Mucosa of descending colon (tissue), 3 donors: Measurements from ENCODE around the gene ASTN2. TPM values are rescaled to one million over a fixed set of nuclear protein-coding genes. Genes with fewer than 3 reads are reported as not detected.

Experiments used
- ATAC-seq: fragments of 200-7000 bp; cut with Tn5 transposase; one replicate; pipeline ENCODE4 v1.9.1; 2020; ENCODE audit warnings: mild to moderate bottlenecking, moderate library complexity
- DNase-seq, 3 donors: peaks; one replicate each; pipeline ENCODE4 v3.0.0-alpha.2; 2020
- H3K36me3 ChIP-seq: fragments of 200-600 bp; one replicate; pipeline ENCODE4 v1.8.0; 2021; ENCODE audit warnings: low read depth, mild to moderate bottlenecking
- H3K4me1 ChIP-seq: fragments of 200-600 bp; one replicate; pipeline ENCODE4 v1.8.0; 2021; ENCODE audit warnings: low read depth, mild to moderate bottlenecking
- H3K4me3 ChIP-seq: fragments of 200-600 bp; one replicate; pipeline ENCODE4 v1.8.0; 2021; ENCODE audit warnings: mild to moderate bottlenecking
- H3K9me3 ChIP-seq: fragments of 200-600 bp; one replicate; pipeline ENCODE4 v1.8.0; 2021; ENCODE audit warnings: mild to moderate bottlenecking
- CTCF ChIP-seq: fragments of 200-600 bp; IDR thresholded peaks from one replicate; pipeline ENCODE4 v1.8.0; 2022; ENCODE audit warnings: antibody characterized with exemption, mild to moderate bottlenecking
- intact Hi-C, 2 donors: fragments of 100-400 bp; cut with DNase I in 1 of 2; cut with micrococcal nuclease in 1 of 2; formaldehyde crosslinking; loops; one replicate each; pipeline versions ENCODE4 v1.11.0 to v1.11.1; 2022; cut with DNase I, micrococcal nuclease
- total RNA-seq, 3 donors: library from RNA; stranded (reverse); fragmentation: NEBNext Ultra II Directional in 2 of 3; extraction: Animal tissue kit (Norgen Biotek cat#: 25700) in 2 of 3; gene quantifications; one replicate each; pipeline versions ENCODE4 v1.2.1 to v1.2.4, GENCODE V29; 2021 to 2023
- donor health status: DM: no; HTN: no; CAD: no; lungs with moderate emphysema.
- donor health status: DM: no; HTN: no; CAD: no.
- donor health status: DM: no; HTN: yes; CAD: no.

Gene ASTN2
- total RNA-seq, 3 donors from 2014 or later = 3.5 to 6.1 (median 5.4) TPM

GRCh38 chr9:116671605-116672004, 743.3 kb downstream of the ASTN2 start:
- H3K9me3 ChIP-seq = peaks cover 18% of the 10 kb centered on the region
- no peaks in the 10 kb centered on the region for H3K4me1 ChIP-seq
- DNase-seq = no peak
- no peak for TF ChIP-seq CTCF
- no peak for ATAC-seq
- intact Hi-C loops = no loop called here
- no peak overlapping the region for H3K4me3 ChIP-seq
- H3K36me3 ChIP-seq = no peaks in the 10 kb centered on the region

- ATAC-seq (no peak), DNase-seq (no peak)
- TF ChIP-seq CTCF = no peak
- Histone ChIP-seq H3K4me3 (no peak overlapping the region), H3K4me1 (no peaks in the 10 kb centered on the region), H3K9me3 (peaks cover 14% of the 10 kb centered on the region), H3K36me3 (no peaks in the 10 kb centered on the region)
- intact Hi-C loops = loop anchor here in 1 of 2 donors (10.0 kb wide), 1 partner anchor 1074 kb away; no protein-coding TSS in a partner anchor
These were observed 745.7 kb downstream of the ASTN2 start for GRCh38 chr9:116668970-116669695.

GRCh38 chr9:116663581-116663980, 751.3 kb downstream of the ASTN2 start:
- DNase-seq (no peak), ATAC-seq (peak; percentile 68)
- intact Hi-C loops = loop anchor here (5.0 to 10.0 kb wide), 2 partner anchors 1069 to 1071 kb away; no protein-coding TSS in a partner anchor
- no peaks in the 10 kb centered on the region for H3K9me3 ChIP-seq
- no peak overlapping the region for H3K4me3 ChIP-seq
- no peak for TF ChIP-seq CTCF
- H3K4me1 ChIP-seq = no peaks in the 10 kb centered on the region
- H3K36me3 ChIP-seq = no peaks in the 10 kb centered on the region

DNA sequence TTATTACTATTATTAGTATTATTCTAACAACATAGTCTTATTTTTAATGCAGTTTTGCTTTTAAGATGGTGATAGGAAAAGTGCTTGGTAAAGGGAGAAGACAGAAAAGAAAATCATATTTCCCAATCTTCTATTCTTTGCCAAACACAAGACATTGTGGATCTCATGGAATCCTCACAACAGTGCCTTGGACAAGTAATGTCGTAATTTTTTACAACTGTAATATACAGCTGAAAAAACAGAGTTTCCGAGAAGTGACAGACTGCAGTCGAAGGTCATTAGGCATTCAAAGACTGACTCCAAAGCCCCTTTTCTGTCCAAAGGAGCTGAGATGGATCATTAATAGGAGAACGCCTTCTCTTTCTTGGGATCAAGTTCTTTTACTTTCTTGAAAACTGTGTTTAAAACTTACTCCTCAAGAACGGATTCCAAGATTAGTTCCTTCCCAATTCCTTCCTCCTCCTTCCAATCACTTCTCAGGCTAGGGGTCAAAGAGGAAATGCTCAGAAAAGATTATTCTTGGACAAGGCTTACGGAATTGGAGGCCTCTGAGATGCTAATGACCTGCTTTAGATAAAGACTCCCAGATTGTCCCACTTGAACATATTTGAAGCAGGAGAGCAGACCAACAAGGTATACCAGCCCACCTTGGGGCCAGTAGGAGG, 752.1 kb downstream of the ASTN2 start:
- Histone ChIP-seq H3K9me3 (no peaks in the 10 kb centered on the region), H3K4me3 (no peak overlapping the region), H3K4me1 (no peaks in the 10 kb centered on the region), H3K36me3 (no peaks in the 10 kb centered on the region)
- peak; percentile 34 for ATAC-seq
- no peak for TF ChIP-seq CTCF
- no peak for DNase-seq
- intact Hi-C loops = loop anchor here (5.0 to 10.0 kb wide), 2 partner anchors 1068 to 1070 kb away; no protein-coding TSS in a partner anchor

DNA sequence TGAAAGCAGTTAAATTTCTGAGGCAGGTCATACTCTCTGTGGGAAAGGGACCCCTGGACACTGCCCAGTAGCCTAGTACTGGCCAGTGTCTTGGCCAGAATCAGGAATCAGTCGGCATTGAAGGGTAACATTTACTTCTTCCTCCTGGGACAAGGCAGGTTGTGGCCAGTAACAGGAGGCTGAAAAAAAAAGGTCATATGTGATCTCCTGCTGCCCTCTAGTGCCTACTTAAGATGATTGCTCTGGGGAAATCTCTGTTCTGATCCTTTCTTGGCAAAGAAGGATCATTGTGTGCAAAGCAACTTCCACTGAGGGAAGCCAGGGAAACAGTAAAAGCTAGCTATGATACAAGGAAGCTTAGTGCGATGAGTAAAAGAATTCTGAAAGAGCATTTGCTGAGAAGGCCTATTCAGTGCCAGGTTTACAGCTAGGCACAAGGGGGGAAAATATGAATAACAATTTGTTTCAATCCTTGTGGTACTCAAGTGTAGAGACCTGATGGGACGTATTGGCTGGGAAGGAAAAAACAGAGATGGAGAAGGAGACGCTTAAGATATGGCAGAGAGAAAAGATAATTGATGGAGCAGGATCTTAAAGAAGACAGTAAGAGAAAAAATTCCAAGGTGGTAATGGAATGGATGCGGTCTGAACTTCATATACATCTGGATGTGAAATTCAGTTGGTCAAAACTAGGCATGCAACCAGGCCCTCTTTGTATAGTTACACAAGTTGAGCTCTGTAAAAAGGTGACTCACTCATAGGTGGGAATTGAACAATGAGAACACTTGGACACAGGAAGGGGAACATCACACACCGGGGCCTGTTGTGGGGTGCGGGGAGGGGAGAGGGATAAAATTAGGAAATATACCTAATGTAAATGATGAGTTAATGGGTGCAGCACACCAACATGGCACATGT, 753.6 kb downstream of the ASTN2 start:
- Histone ChIP-seq H3K36me3 (no peaks in the 10 kb centered on the region), H3K9me3 (no peaks in the 10 kb centered on the region), H3K4me3 (no peak overlapping the region), H3K4me1 (no peaks in the 10 kb centered on the region)
- intact Hi-C loops = loop anchor here (5.0 to 10.0 kb wide), 2 partner anchors 1066 to 1069 kb away; no protein-coding TSS in a partner anchor
- DNase-seq = peak in 1 of 3 donors; percentile 23
- ATAC-seq = peak; percentile 95
- TF ChIP-seq CTCF = peak; percentile 50
